ENCODE results near the gene P2RX3. TPM values are rescaled to one million over a fixed set of nuclear protein-coding genes. Genes with fewer than 3 reads are reported as not detected.

The P2RX3 gene
- polyA plus RNA-seq, 3 donors: 0.76 to 1.4 (median 0.83) TPM

DNA sequence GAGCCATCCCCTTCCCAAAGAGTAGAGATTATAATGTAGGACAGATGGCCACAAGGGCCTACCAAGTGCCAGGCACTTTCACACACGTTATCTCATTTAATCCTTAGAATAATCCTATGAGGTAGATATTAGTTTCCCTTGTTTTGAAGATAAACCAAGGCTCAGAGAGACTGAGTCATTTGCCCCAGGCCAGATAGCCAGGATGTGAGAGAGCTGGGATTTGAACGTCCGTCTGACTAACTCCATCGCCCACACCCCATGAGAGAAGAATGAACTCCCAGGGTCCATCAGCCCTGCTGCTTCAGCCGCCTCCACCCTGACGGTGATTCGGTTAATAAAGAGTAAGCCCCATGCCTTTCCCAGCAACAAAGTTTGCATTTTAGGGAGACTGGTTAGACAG is 32.1 kb downstream of the P2RX3 start:
- DNase-seq: no peak

DNA sequence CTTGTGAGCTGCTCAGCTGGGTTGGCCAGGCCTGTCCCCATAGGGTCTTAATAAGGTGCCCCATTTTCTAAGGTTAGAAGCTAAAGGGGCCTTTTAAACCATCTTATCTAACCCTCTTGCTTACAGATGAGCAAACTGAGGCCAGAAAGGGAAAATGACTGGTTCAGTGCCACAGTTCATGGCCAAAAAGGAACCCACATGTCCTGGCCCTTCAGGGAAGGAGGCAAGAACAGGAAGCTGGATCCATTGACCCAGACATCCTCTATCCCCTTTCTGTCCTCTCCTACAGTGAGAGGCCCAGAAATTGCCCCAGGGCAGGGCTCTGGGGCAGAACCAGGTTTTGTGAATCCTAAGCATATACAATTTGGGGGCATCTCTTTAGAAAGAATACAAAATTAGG is 32.8 kb downstream of the P2RX3 start:
- no peak for DNase-seq

DNA sequence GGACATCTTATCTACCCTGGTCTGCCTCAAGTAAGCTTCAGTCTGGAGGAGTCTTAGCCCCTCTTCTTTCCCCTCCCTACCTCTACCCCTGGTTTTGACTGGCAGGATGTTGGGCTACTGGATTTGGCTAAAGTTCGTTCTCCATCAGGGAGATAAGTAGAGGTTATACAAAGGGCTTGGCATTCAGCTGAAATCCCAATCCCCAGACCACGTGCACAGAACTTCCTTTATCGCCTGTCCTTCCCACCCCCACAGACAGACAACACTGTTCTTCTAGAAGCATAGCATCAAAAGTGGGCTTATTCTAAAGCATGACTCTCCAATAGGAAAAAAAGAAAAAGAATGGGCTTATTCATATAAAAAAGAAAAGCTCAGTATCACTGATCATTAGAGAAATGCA is 35.0 kb downstream of the P2RX3 start:
- no peak for DNase-seq

DNA sequence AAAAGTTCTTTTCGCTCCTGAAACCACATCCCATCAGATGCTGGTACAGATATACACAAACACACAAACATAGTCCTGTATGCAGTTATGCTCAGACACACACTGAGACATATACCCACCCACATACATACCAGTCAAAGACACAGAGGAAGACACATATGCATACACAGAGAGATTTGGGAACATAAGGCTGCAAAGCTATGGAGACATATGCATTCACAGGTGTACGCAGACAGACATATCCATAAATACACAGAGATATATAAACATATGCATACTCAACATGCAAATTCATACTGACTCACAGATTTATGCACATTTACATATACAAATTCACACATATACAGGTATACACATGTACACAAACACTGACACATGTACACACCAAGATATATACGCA is 36.8 kb downstream of the P2RX3 start:
- no peak for DNase-seq

DNA sequence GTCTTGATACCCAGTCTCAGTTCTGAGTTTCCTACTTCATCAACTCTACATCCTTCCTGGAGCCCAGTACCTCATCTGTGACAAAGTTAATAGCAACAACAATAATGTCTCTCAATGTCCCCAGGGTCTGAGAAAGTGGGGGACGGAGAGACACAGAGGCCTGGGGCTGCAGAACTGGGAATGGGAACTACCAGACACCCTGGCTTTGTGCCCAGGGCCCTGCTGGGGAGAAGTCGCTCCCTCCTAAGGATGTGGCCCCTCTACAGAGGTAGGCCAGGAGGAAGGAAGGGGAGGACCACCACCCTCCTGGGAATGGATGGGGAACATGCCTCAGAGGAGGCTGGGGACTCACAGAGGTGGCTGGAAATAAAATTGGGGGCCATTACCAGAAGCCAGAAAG is 37.3 kb downstream of the P2RX3 start:
- no peak for DNase-seq

DNA sequence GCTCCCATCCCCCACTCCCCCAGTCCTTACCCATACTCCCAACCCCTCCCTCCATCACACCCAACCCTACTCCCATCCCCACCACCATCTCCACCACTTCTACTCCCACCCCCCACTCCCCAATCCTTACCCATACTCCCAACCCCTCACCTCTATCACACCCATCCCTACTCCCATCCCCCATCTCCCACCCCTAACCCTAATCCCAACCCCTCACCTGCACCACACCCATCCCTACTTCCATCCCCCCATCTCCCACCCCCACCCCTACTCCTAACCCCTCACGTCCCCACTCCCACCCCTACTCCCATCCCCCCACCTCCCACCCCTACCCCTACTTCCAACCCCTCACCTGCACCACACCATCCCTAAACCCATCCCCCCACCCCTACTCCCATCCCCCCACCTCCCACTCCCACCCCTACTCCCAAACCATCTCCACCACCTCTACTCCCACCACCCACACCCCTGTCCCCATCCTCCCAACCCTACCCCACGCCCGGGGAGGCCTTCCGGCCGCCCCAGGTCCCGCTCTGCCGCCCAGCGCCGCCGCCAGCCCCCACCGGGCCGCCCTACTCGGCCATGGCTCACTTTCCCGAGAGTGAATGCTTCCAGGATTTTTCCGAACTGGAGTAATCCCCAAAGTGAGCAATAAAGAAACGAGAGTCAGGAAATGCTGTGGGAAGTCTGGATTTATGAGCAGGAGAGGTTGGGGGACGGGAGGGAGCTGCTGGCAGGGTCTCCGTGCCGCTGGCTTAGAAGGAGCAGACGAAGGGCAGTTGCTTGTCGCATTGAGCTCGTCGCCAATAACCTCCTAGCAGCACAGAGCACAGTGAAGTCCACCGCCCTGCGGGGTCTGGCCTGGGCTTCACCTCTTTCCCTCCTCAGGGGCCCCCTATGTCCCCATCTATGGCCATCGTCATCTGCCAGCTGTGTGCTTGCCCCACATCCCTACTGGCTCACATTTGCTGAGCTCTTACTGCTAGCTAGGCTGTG is 38.2 kb downstream of the P2RX3 start:
- no peak for DNase-seq

DNA sequence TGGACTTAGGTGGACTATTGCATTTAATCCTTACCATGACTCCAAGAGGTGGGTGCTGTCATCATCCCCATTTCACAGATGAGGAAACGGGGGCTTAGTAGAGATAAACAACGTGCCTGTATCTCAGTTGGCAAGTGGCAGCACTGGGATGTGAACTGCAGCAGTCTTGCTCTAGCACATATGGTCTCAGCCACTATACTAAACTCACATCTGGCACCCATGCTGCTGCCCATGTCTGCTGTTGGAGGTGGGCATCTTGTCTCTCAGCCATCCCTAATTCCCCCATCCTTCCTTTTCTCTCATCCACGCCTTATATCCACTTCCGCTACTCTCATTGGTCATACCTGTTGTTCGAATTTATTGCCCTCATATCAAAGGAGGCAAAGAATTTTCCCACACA is 39.0 kb downstream of the P2RX3 start:
- DNase-seq: no peak

DNA sequence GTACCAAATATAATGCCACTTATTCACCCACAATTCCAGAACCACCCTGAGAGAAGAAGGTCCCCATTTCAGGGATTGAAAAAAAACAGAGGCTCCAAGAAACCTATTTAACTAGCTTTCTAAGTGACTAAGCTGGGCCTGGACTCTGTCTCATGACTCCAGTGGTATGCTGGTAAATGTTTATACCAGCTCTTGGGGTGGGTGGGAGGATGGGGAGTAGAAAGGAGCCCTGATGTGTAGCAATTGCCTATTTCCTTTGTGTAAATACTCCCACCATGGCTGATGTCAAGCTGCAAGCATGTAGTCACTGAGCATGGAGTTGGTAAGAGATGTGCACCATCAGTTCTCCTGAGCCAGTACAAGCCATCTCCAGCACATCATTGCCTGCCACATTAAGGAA is 40.0 kb downstream of the P2RX3 start:
- no peak for DNase-seq

DNA sequence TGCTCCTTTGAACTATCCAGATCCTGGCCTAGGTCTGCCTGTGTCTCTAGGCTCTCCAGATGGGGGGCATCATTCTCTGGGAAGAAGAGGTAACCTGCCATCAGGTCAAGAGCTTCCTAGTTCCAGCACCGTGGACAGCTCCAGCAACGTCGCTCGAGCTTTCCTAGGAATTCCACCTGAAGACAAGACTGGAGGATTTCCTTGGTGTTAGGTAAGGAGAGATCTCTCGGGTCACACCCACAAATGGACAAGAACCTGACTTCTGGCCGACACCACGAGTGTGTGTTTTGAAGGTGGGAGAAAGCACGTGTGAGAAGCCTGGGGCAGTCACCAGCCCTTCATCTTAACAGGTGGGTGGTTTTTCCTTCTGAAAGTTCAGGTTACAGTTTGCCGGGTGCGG is 41.6 kb downstream of the P2RX3 start:
- DNase-seq: peak; percentile 52

DNA sequence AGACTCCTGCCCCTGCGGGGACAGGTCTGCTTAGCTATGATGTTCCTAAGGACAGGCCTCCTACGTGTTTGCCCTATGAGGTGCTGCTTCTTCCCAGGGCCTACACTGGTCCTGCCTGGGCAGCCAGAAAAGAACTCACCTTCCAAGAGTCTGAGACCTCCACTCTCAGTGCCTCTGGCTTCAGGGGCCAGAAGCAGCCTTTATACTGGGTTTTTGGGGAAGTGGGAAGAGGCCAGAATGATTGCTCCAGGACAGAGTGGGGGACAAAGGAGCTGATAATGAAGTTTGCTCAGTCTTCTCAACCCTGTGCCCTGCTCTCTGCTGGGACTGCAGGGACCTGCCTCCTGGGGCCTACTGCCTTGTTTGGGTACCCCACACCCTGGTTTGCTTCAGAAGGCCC is 42.8 kb downstream of the P2RX3 start, which contains the start of gene PRG3:
Gene PRG3, minus strand, starts transcription at position 176 of the 400 bp plus-strand sequence. CDS start 442 bp downstream, outside the sequence.
- DNase-seq: no peak

DNA sequence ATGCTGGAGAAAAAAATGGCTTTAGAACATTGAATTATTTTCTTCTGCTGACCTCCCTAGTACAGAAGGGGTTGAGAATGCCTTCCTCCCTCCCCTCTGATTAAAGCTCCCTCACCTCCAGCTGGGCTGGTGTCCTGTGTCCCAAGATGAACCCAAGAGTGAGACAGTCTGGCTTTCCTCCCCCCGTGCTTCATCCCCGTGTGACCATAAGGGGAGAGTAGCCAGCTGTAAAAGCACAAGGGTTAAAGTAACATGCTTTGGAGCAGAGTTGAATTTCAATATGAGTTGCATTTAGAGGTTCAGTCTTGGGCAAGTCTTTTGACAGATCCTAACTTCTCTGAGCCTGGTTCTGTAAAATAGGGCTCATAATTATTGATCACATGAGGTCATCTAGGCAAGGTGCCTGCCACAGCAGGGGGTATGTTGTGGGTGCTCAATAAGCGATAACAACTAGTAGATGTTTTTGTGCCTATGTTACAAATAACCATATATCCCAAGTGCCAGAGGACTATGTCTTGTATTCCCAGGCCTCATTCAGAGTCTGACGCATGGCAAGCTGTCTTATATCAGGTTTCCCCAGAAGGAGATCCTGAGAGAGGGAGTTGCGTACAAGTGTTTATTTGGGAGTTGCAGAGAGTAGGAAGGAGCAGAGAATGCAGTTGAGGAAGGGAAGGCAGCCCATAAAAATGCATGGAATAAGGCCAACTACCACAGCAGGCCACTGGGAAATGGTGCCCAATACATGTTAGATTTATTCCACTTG is 48.2 kb downstream of the P2RX3 start:
- DNase-seq: peak; percentile 51

DNA sequence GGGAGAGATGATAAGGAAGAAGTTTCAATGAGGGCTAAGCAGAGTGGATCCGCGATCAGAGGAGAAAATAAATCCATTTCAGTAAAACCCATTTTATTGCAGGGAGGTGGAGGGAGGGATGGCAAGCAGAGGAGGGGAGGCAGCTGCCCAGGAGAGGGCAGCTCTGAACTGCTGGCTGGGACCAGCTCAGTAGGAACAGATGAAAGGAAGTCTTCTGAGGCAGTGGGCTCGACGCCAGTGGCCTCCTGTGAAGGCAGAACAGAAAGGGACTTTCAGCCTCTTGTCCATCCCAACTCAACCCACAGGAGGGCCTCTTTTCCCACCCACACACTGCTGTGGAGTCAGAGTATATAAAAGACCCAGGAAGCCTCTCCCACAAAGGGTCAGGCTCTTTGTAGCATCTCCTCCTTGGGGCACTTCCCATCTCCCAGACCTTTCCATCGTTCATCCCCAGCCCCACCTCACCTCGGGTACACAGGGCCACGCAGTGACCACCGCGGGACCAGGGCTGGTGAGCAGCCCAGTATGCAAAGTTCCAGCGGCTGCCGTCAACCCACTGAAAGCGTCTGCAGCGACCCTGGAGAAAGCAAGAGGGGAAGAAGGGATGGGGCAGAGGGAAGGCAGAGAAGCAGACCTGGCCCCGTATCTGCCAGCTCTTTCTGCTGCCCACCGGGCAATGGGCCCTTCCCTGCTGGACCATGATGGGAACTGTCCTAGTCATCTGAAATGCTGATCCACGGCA is 49.3 kb downstream of the P2RX3 start:
- no peak for DNase-seq

DNA sequence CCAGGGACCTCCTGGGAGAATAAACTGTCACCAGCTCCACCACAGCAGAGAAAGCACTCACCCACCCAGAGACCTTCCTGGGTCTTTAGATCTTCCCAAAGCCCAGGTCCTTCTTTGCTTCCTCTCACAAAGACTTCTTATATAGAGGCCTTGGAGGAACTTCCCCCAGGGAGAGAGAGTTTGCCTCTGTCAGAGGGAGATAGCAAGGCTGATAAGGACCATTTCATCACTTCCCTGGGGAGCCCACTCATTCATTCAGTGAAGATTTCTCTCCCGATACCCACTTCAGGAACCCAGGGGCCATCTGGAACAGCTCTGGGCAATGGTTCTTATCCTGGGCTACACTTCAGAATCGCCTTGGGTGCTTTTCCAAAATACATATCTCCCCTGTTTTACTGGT is 52.4 kb downstream of the P2RX3 start, which contains the start of gene PRG2:
Gene PRG2, minus strand, starts transcription at position 116 of the 400 bp plus-strand sequence. CDS start 706 bp downstream, outside the sequence.
- DNase-seq: no peak

DNA sequence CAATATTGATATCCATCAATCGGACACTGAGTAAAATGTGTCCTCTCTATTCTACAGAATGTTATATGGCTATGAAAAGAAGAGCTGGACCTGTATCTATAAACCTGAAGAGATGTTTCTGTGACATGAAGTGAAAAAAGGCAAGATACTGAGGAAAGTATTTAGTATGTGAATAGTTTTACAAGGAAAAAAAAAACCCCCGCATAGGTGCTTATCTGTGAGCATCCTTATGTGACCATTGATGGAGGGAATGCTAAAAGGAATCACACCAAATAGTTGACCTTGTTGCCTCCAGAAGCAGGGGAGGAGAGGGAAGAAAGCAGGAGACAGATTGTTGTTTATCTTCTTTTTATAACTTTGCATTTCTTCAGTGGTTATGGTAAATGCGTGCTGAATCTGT is 53.0 kb downstream of the P2RX3 start:
- DNase-seq: no peak

DNA sequence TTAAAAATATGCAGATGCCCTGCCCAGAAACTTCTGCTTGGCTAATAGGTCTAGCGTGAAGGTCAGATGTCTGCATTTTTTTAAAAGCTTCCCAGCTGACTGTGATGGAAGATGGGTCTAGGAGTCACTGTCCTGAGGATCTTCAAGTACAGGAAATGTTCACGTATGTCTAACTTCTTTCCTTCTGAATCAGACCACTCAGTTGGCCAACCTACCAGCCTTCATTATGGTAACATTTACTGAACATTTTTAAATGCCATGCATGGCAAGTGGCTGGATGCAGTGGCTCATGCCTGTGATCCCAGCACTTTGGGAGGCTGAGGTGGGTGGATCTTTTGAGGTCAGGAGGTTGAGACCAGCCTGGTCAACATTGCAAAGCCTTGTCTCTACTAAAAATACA is 53.4 kb downstream of the P2RX3 start:
- no peak for DNase-seq

DNA sequence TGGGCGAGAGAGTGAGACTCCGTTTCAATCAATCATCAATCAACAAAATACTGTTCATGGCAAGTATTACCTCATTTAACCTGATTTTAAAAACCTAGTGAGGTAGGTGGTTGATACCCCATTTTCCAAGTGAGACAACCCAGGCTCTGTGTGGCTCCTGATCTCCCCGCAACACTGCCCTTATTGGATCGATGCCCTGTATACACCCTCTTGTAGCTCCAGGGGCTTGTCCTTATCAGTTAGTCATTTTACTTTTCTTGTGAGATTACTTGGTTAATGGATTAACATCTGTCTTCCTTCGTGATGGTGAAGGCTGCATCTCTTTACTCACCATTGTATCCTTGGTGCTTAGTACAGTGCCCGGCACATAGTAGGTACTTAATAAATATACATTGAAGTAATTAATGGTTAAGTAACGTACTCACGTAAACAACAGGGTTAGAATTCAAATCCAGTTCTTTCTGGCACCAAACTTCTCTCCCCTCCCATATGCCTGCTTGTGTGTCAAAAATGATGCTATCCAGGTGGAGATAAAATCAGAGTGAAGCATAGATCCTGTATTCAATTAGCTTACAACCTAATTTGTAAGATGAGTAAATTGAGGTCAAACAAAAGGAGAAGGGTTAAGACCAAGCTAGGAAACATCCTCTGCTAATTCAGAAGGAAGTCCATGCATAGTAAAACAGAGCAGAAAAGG is 54.1 kb downstream of the P2RX3 start:
- DNase-seq: no peak

DNA sequence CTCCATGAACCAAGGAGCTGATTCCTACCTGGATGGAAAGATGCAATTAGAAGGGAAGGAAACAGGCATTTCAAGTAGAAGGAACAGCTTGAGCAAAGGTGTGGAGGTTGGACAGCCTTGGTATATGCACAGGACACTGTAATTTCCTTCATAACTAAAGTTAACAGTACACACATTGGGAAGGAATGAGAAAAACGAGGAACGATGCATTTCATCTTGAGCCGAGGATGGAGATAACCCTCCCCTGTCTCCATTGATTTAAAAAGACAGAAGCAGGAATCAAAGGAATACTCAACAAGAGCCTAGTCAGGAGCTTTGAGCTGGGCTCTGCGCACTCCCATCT is 54.6 kb downstream of the P2RX3 start:
- no peak for DNase-seq

DNA sequence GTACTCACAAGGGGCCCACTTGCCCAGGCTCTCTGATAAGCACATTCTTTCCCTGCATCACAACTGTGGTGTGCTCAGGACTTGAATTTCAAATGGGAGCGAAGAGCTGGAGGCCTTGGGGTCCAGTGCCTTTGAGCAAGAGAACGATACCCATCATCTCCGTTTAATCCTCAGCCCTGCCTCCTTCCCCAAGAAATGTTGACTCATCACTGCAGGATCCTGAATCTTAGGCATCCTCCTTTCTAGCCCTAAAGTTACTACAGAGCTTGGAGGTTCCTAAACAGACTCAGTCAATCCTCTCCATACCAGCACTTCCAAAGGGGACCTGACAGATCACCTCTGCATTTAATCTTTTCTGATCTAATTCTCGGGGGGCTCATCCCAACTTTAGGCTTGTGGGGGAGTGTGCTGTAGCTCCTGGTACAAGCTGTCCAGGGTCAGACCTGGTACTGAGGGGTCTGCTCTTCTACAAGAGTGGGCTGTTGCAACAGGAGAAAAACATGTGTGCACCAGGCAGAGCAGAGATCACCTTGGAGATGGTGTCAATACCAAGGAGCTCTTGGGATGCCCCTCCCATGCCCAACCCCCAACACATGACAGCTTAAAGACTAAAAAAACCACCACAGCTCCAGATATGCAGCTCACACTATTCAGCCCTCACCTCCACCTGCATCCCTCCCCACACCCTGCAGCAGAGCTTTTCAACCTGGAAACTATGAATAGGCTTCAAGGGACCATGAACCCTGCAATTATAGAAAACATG is 56.2 kb downstream of the P2RX3 start:
- DNase-seq: no peak

DNA sequence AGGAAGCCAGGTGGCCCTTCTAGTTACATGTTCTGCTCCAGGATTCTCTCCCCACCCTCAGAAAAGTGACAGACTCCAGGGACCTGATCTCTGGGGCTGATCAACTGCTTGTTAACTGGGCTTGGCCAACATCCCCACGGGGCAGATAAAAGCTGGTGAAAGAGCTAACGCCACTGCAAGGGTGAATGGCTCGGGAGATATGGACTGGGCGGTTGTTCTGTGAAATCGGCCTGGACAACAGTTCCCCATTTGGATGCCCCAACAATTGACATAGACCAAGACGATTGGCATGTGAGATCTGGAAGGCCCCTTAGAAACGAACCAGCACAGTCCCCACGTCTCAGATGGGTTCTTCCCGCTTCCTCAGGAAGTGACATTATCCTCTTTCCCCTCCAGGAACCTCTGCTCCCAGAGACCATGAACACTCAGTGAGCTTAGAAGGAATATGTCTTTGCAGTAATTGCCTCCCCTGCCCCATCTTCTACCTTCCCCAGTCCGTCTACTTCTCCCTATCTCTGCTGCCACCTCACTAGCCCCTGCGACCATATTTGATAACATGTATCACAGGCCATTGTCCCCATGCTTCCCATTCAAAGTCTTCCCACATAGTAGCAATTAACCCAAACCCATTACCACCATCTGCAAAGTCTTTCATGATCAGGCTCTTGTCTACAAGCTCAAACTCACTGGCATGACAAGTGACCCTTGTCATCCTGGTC is 57.9 kb downstream of the P2RX3 start:
- DNase-seq: no peak

DNA sequence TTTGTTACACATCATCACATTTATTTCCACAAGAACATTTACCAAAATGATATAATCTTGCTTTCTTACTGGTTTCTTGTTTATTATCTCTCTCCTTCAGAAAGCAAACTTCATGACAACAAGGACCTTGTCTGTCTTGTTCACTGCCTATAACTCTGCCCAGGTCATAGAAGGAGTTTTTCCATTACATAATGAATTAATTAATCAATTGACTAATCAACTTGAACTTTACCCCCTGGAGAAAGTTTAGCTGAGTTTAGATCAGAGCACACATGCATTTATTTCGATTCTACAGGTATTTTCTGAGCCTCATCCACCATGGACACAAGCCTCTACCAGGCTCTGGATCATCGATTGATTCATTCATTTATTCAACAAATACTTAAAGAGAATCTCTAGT is 58.6 kb downstream of the P2RX3 start:
- DNase-seq: no peak
